OCI-LY1 (cell line): ENCODE measurements around the gene FLAD1.
A peak's percentile ranks its signal among the peaks of the same experiment; 100 is the strongest.

ENCODE experiments used
- H2AFZ ChIP-seq: fragments of 200-600 bp; sonication (generic), shearing (Covaris generic); 2 replicates; pipeline ENCODE4 v1.6.0; 2014; ENCODE audit warnings: antibody characterized with exemption, mild to moderate bottlenecking, low read length
- H3F3A ChIP-seq: fragments of 200-600 bp; sonication (generic), shearing (Covaris generic); 2 replicates; pipeline ENCODE4 v1.6.0; 2014; ENCODE audit warnings: mild to moderate bottlenecking, antibody characterized with exemption, low read length, moderate library complexity; ENCODE audit not compliant: insufficient read depth
- H3K27ac ChIP-seq: fragments of 200-600 bp; sonication (generic); 2 replicates; pipeline ENCODE4 v1.5.1; 2014; ENCODE audit warnings: low read length, mixed run types, mild to moderate bottlenecking, low read depth; ENCODE audit not compliant: poor library complexity, severe bottlenecking
- H3K27me3 ChIP-seq: fragments of 200-600 bp; sonication (generic); 2 replicates; pipeline ENCODE4 v1.6.0; 2014; ENCODE audit warnings: antibody characterized with exemption, mild to moderate bottlenecking, low read length, moderate library complexity; ENCODE audit not compliant: insufficient read depth
- H3K36me3 ChIP-seq: fragments of 200-600 bp; sonication (generic); 2 replicates; pipeline ENCODE4 v1.6.1; 2014; ENCODE audit warnings: mild to moderate bottlenecking, antibody characterized with exemption, low read length, moderate library complexity, mixed read lengths; ENCODE audit not compliant: insufficient read depth
- H3K4me1 ChIP-seq: fragments of 200-600 bp; sonication (generic); 2 replicates; pipeline ENCODE4 v1.5.1; 2014; ENCODE audit warnings: mild to moderate bottlenecking, low read length, moderate library complexity; ENCODE audit not compliant: insufficient read depth, severe bottlenecking
- H3K4me2 ChIP-seq: fragments of 200-600 bp; sonication (generic), shearing (Covaris generic); 2 replicates; pipeline ENCODE4 v1.6.1; 2014; ENCODE audit warnings: low read length
- H3K4me3 ChIP-seq: fragments of 200-600 bp; sonication (generic); 2 replicates; pipeline ENCODE4 v1.5.1; 2014; ENCODE audit warnings: low read length, low read depth, mild to moderate bottlenecking, mixed read lengths; ENCODE audit not compliant: poor library complexity, severe bottlenecking
- H3K79me2 ChIP-seq: fragments of 200-600 bp; shearing (Covaris generic); 2 replicates; pipeline ENCODE4 v1.6.1; 2016; ENCODE audit warnings: mixed run types, low read length, mixed read lengths; ENCODE audit not compliant: insufficient read depth
- H3K9ac ChIP-seq: fragments of 200-600 bp; sonication (generic), shearing (Covaris generic); 2 replicates; pipeline ENCODE4 v1.6.1; 2014; ENCODE audit warnings: mild to moderate bottlenecking, low read length, mixed read lengths
- H3K9me2 ChIP-seq: fragments of 200-600 bp; sonication (generic), shearing (Covaris generic); 2 replicates; pipeline ENCODE4 v1.6.1; 2014; ENCODE audit warnings: low read depth, mild to moderate bottlenecking, low read length, mixed read lengths
- H3K9me3 ChIP-seq: fragments of 200-600 bp; shearing (Covaris generic); 2 replicates; pipeline ENCODE4 v1.6.1; 2014; ENCODE audit warnings: low read length, mixed read lengths
- H4K20me1 ChIP-seq: fragments of 200-600 bp; sonication (generic), shearing (Covaris generic); 2 replicates; pipeline ENCODE4 v1.6.0; 2016; ENCODE audit warnings: mild to moderate bottlenecking, low read length; ENCODE audit not compliant: insufficient read depth
- CTCF ChIP-seq: fragments of 200-600 bp; sonication (generic), shearing (Covaris generic); IDR thresholded peaks from 2 replicates; pipeline ENCODE4 v1.5.1; 2017; ENCODE audit warnings: mild to moderate bottlenecking, antibody characterized with exemption, low read length, moderate library complexity, mixed read lengths
- EZH2 ChIP-seq: fragments of 200-600 bp; sonication (generic), shearing (Covaris generic); IDR thresholded peaks from 2 replicates; pipeline ENCODE4 v1.8.0; 2017; ENCODE audit warnings: borderline replicate concordance, mixed run types, mild to moderate bottlenecking, antibody characterized with exemption, low read length, moderate library complexity, mixed read lengths

The FLAD1 gene

DNA sequence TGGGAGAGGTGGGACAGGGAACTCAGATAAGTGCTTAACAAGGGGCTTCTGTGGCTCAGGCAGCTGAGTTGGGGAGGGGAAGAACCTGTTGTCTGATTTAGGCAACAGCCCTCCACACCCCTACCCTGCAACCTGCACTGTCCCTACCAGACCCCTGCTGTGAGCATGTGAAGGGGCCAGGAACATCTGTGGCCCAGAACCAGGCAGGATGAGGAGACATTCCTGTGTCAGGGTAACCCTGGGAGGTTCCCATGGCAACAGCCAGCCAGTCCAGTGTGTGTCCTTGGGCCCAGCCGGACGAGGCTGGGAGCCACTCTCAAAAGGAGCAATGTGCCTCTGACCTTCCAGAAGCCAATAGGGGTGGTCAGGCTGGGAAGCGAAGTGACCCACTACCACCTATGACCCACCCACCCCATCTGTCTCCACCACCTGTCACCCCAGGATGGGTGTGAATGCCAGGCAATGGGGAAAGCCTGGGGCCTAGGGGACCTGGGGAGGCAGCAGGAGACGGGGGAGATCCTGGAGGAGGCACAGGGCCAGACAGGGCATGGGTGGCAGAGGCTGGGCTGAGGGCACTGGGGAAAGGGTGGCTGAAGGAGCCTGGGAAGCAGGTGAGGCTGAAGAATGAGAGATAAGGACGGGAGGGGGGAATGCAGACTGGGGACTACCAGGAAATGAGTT lies 41.7 kb upstream of the FLAD1 start:
- Histone ChIP-seq H4K20me1 (no peaks in the 10 kb centered on the region), H2AFZ (no peak overlapping the region), H3K9ac (peak overlapping the region; percentile 92), H3K9me3 (no peaks in the 10 kb centered on the region), H3K4me2 (peak overlapping the region; percentile 95), H3K27me3 (no peaks in the 10 kb centered on the region), H3F3A (no peaks in the 10 kb centered on the region; the same call in 1 of the 2 replicates), H3K9me2 (no peaks in the 10 kb centered on the region), H3K36me3 (peaks cover 4% of the 10 kb centered on the region; the same call in 1 of the 2 replicates), H3K27ac (peak overlapping the region; percentile 97), H3K4me1 (peaks cover 76% of the 10 kb centered on the region), H3K79me2 (no peaks in the 10 kb centered on the region), H3K4me3 (peak overlapping the region; percentile 65)
- no peak for TF ChIP-seq CTCF
- TF ChIP-seq EZH2: no peak

DNA sequence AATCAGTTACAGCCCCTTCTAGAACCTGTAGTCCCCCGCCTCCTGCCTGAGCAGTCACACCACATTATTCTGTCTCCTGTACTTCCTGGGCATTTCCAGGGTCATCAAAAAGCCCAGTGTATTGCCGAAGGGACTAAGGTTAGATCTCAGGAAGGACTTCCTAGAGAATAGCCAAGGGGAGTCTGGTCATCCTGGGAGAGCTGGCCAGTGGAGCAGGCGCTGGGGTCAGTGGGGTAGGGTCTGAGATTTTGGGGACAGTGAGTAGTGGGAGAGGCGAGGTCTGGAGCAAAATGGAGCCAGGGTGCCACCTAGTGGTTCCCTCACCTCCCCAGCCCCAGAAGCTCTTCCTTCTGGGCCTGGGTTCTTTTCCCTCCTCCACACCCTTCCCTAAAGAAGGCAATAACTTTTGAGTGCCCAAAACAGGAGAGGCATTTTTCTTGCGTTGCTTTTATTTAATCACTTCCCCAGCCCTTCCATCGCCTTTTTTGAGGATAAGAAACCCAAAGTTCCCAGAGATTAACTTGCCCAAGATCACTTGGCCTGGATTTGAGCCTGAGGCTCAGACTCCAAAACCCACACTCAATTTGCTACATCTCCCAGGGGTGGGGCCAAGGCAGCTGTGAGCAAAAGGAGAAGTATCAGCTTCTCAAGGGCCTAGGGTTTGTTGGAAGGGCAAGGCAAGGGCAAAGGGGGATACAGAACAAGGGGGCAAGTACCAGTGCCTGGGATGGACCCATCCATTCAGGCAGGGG lies 39.3 kb upstream of the FLAD1 start:
- TF ChIP-seq CTCF (peak; percentile 91), EZH2 (no peak)
- Histone ChIP-seq H3K9me3 (no peaks in the 10 kb centered on the region), H3K4me1 (peaks cover 62% of the 10 kb centered on the region), H4K20me1 (no peaks in the 10 kb centered on the region), H3K27me3 (no peaks in the 10 kb centered on the region), H3F3A (no peaks in the 10 kb centered on the region), H3K4me3 (peak overlapping the region; percentile 65), H3K36me3 (peaks cover 4% of the 10 kb centered on the region; the same call in 1 of the 2 replicates), H3K9ac (peak overlapping the region; percentile 92; the same call in 1 of the 2 replicates), H3K9me2 (no peaks in the 10 kb centered on the region), H3K4me2 (peak overlapping the region; percentile 95), H3K27ac (peak overlapping the region; percentile 97), H3K79me2 (no peaks in the 10 kb centered on the region), H2AFZ (no peak overlapping the region)

DNA sequence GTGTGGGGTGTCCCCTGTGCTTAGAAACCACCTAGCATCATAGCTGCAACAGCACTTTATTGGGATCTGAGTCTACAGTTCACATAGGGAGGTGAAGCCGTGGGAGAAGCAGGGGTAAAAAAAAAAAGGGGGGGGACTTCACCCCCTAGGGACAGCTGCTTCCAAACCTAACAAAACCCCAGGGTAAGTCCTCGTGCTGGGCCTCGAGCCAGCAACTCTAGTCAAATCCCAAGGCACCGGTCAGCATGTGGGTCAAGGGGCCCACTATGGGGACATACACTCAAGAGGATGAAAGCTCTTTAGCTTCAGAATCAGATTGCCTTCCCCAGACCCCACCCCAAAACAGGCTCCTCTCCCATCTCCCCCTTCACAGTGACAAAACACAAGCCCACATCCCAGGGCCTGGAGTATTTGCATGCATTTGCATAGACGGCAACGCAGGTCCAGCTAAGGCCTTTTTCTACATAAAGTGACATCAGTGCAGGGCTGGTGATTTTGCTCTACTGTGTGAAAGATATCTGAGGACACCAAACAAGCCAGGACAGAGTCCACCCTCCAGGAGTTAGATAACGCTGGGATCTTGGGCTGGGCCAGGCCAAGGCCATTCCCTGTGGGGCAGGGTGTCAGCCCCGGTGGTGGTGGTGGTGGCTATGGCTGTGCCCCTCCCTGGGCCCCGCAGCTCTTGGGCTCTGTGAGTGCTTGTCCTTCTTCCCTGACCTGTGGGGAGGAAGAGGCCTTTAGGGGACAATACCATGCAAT lies 38.6 kb upstream of the FLAD1 start:
- Histone ChIP-seq H3K4me1 (peaks cover 57% of the 10 kb centered on the region), H3K79me2 (no peaks in the 10 kb centered on the region), H3K9ac (peak overlapping the region; percentile 92; the same call in 1 of the 2 replicates), H3K4me3 (no peak overlapping the region), H3K27me3 (no peaks in the 10 kb centered on the region), H3K4me2 (peak overlapping the region; percentile 95; the same call in 1 of the 2 replicates), H4K20me1 (no peaks in the 10 kb centered on the region), H3K9me2 (no peaks in the 10 kb centered on the region), H3F3A (no peaks in the 10 kb centered on the region), H2AFZ (no peak overlapping the region), H3K9me3 (no peaks in the 10 kb centered on the region), H3K36me3 (peaks cover 4% of the 10 kb centered on the region; the same call in 1 of the 2 replicates), H3K27ac (peak overlapping the region; percentile 97)
- TF ChIP-seq CTCF (no peak), EZH2 (no peak)
